IMR-90 (cell line): ENCODE results near the gene EHBP1. TPM values are rescaled to one million over a fixed set of nuclear protein-coding genes. Genes with fewer than 3 reads are reported as not detected.

ENCODE experiments used
- ATAC-seq: fragments of 200-7000 bp; cut with Tn5 transposase; 2 replicates; pipeline ENCODE4 v1.9.1; 2020; ENCODE audit warnings: low read depth, mild to moderate bottlenecking, moderate library complexity
- BruUV-seq: library from RNA; stranded (reverse); fragments of 400-500 nt; replicated peaks from 2 replicates; lab custom pipeline; 2021; lab: Mats Ljungman, UMichigan
- CTCF ChIA-PET: fragments of 300-600 bp; formaldehyde crosslinking; extraction: SDS; loops from one replicate; lab custom pipeline; 2021; ENCODE audit warnings: antibody characterized with exemption; lab: Yijun Ruan, JAX
- POLR2A ChIA-PET: fragments of 300-600 bp; sonication (Branson Sonifier 250); formaldehyde crosslinking; loops from one replicate; lab custom pipeline; 2022; ENCODE audit warnings: antibody characterized with exemption; ENCODE audit not compliant: unreplicated experiment; lab: Charles Lee
- DNase-seq: peaks from one replicate; pipeline ENCODE4 v3.0.0; 2013
- H2AFZ ChIP-seq: replicated peaks from 2 replicates; pipeline ENCODE3; 2013; ENCODE audit warnings: low read length, mild to moderate bottlenecking; ENCODE audit not compliant: poor library complexity
- H2AK5ac ChIP-seq: 2 replicates; pipeline ENCODE4 v1.6.1; 2013; ENCODE audit warnings: low read depth, low read length, inconsistent platforms
- H2AK9ac ChIP-seq: replicated peaks from 2 replicates; pipeline ENCODE3; 2013; ENCODE audit warnings: mild to moderate bottlenecking, low read depth, low read length, moderate library complexity; ENCODE audit not compliant: poor library complexity
- H2BK120ac ChIP-seq: 2 replicates; pipeline ENCODE4 v1.6.1; 2013; ENCODE audit warnings: low read depth, low read length, inconsistent platforms
- H2BK15ac ChIP-seq: 3 replicates; pipeline ENCODE4 v1.6.1; 2013; ENCODE audit warnings: low read depth, low read length, inconsistent platforms
- H2BK20ac ChIP-seq: 2 replicates; pipeline ENCODE4 v1.6.1; 2013; ENCODE audit warnings: low read depth, mild to moderate bottlenecking, inconsistent platforms, low read length, moderate library complexity
- H2BK5ac ChIP-seq: 2 replicates; pipeline ENCODE4 v1.6.1; 2013; ENCODE audit warnings: mild to moderate bottlenecking, low read depth, low read length, inconsistent platforms; ENCODE audit not compliant: poor library complexity, severe bottlenecking
- H3K14ac ChIP-seq: replicated peaks from 2 replicates; pipeline ENCODE4 v1.6.1; 2013; ENCODE audit warnings: low read depth, low read length, inconsistent platforms
- H3K18ac ChIP-seq: 2 replicates; pipeline ENCODE4 v1.6.1; 2013; ENCODE audit warnings: low read depth, low read length, control low read depth
- H3K23ac ChIP-seq: 2 replicates; pipeline ENCODE4 v1.6.1; 2013; ENCODE audit warnings: low read depth, low read length, inconsistent platforms
- H3K27ac ChIP-seq: 2 replicates; pipeline ENCODE4 v1.5.1; 2013; ENCODE audit warnings: mild to moderate bottlenecking, control low read depth, low read length; ENCODE audit not compliant: insufficient read depth
- H3K27me3 ChIP-seq: 2 replicates; pipeline ENCODE4 v1.6.1; 2013; ENCODE audit warnings: low read length; ENCODE audit not compliant: control insufficient read depth, insufficient read depth
- H3K36me3 ChIP-seq: 2 replicates; pipeline ENCODE4 v1.6.1; 2013; ENCODE audit warnings: low read length, mixed read lengths; ENCODE audit not compliant: control insufficient read depth, insufficient read depth
- H3K4ac ChIP-seq: 2 replicates; pipeline ENCODE4 v1.6.1; 2013; ENCODE audit warnings: low read depth, low read length, inconsistent platforms
- H3K4me1 ChIP-seq: 2 replicates; pipeline ENCODE4 v1.6.1; 2013; ENCODE audit warnings: low read length, mixed read lengths; ENCODE audit not compliant: control insufficient read depth, insufficient read depth
- H3K4me2 ChIP-seq: 2 replicates; pipeline ENCODE4 v1.6.1; 2013; ENCODE audit warnings: low read depth, mild to moderate bottlenecking, control low read depth, low read length, moderate library complexity
- H3K4me3 ChIP-seq: 2 replicates; pipeline ENCODE4 v1.5.1; 2013; ENCODE audit warnings: low read depth, mild to moderate bottlenecking, control low read depth, low read length, moderate library complexity; ENCODE audit not compliant: insufficient read depth
- H3K56ac ChIP-seq: 2 replicates; pipeline ENCODE4 v1.6.1; 2013; ENCODE audit warnings: low read length, inconsistent platforms; ENCODE audit not compliant: insufficient read depth; ENCODE audit errors: extremely low read depth
- H3K79me1 ChIP-seq, 2 experiments: 2 replicates each; pipeline ENCODE4 v1.6.1; 2013; ENCODE audit warnings: low read length in 2 of 2, inconsistent platforms in 1 of 2, low read depth in 1 of 2
- H3K9ac ChIP-seq: 2 replicates; pipeline ENCODE4 v1.6.1; 2013; ENCODE audit warnings: low read depth, low read length, control low read depth
- H3K9me1 ChIP-seq: 2 replicates; pipeline ENCODE4 v1.6.1; 2013; ENCODE audit warnings: low read length, inconsistent platforms; ENCODE audit not compliant: insufficient read depth
- H3K9me3 ChIP-seq: 2 replicates; pipeline ENCODE4 v1.6.1; 2013; ENCODE audit warnings: low read length; ENCODE audit not compliant: control insufficient read depth, insufficient read depth
- H4K20me1 ChIP-seq: 2 replicates; pipeline ENCODE4 v1.6.1; 2013; ENCODE audit warnings: low read length, inconsistent platforms; ENCODE audit not compliant: insufficient read depth
- H4K5ac ChIP-seq: 2 replicates; pipeline ENCODE4 v1.6.1; 2013; ENCODE audit warnings: mild to moderate bottlenecking, low read depth, low read length, control low read depth
- H4K8ac ChIP-seq, 2 experiments: 2 replicates each; pipeline ENCODE4 v1.6.1; 2013; ENCODE audit warnings: low read depth in 2 of 2, low read length in 2 of 2, control low read depth in 1 of 2, inconsistent platforms in 1 of 2
- H4K91ac ChIP-seq: 2 replicates; pipeline ENCODE4 v1.6.1; 2013; ENCODE audit warnings: low read depth, low read length, inconsistent platforms; ENCODE audit not compliant: insufficient read depth
- BHLHE40 ChIP-seq: fragments of 150-350 bp; IDR thresholded peaks from 2 replicates; pipeline ENCODE4 v1.6.1; 2016; ENCODE audit warnings: mild to moderate bottlenecking, low read depth, low read length
- CHD1 ChIP-seq: IDR thresholded peaks from 2 replicates; pipeline ENCODE4 v1.6.1; 2012; ENCODE audit warnings: low read depth, low read length, improper control_type of control experiment
- FOS ChIP-seq: fragments of 150-350 bp; IDR thresholded peaks from 2 replicates; pipeline ENCODE4 v1.6.1; 2016; ENCODE audit warnings: low read depth, low read length
- MAFK ChIP-seq: IDR thresholded peaks from 2 replicates; pipeline ENCODE4 v1.6.1; 2012; ENCODE audit warnings: low read depth, low read length, improper control_type of control experiment
- MAZ ChIP-seq: IDR thresholded peaks from 2 replicates; pipeline ENCODE4 v1.6.1; 2012; ENCODE audit warnings: low read depth, mild to moderate bottlenecking, low read length, improper control_type of control experiment, moderate library complexity, borderline replicate concordance
- MXI1 ChIP-seq: IDR thresholded peaks from 2 replicates; pipeline ENCODE4 v1.6.1; 2012; ENCODE audit warnings: low read depth, mild to moderate bottlenecking, low read length, moderate library complexity, borderline replicate concordance
- NFE2L2 ChIP-seq: fragments of 150-350 bp; IDR thresholded peaks from 2 replicates; pipeline ENCODE4 v1.6.1; 2016; ENCODE audit warnings: low read depth, mild to moderate bottlenecking, low read length
- RAD21 ChIP-seq: IDR thresholded peaks from 2 replicates; pipeline ENCODE4 v1.6.1; 2012; ENCODE audit warnings: low read length, improper control_type of control experiment
- WGBS, 2 experiments: methylation state at CpG; one replicate each; pipeline versions ENCODE4 v1.1.5 to v1.1.7; 2013; ENCODE audit warnings: missing lambda C conversion rate in 2 of 2; ENCODE audit not compliant: insufficient read length in 1 of 2; ENCODE audit errors: extremely low coverage in 2 of 2; 5-methylcytosine and 5-hydroxymethylcytosine counted together
- dilution Hi-C: fragments of 300-500 bp; cut with HindIII; formaldehyde crosslinking; loops from one replicate; pipeline ENCODE4 v1.14.3; 2018; ENCODE audit warnings: low sequenced_read_pairs; ENCODE audit not compliant: unreplicated experiment
- in situ Hi-C: fragments of 300-500 bp; cut with MboI; formaldehyde crosslinking; loops from 3 replicates; pipeline ENCODE4 v1.14.3; 2019; ENCODE audit warnings: low sequenced_read_pairs, inconsistent platforms, mixed read lengths
- intact Hi-C: fragments of 100-400 bp; cut with micrococcal nuclease; formaldehyde crosslinking; loops from 2 replicates; pipeline ENCODE4 v1.10.0; 2022
- polyA plus RNA-seq, 3 experiments: library from polyadenylated mRNA; depleted of rRNA; stranded (reverse); fragments of >200 nt; gene quantifications; 2 replicates each; pipeline ENCODE4 v1.2.3, GENCODE V29; 2012; ENCODE audit warnings: low replicate concordance in 1 of 3
- total RNA-seq: library from RNA; depleted of rRNA; stranded (reverse); fragments of >200 nt; gene quantifications from 2 replicates; pipeline ENCODE4 v1.2.3, GENCODE V29; 2012
- TF ChIP-seq, protein P1 (sequence below): conservative IDR thresholded peaks from 2 replicates; pipeline ENCODE4 v1.5.1; 2012; ENCODE audit warnings: mild to moderate bottlenecking, low read depth, low read length, improper control_type of control experiment

Gene EHBP1
- total and polyA plus RNA-seq, 2 of the 4 experiments (the other 2 are of a cell fraction): 28.3 to 44.4 TPM

DNA sequence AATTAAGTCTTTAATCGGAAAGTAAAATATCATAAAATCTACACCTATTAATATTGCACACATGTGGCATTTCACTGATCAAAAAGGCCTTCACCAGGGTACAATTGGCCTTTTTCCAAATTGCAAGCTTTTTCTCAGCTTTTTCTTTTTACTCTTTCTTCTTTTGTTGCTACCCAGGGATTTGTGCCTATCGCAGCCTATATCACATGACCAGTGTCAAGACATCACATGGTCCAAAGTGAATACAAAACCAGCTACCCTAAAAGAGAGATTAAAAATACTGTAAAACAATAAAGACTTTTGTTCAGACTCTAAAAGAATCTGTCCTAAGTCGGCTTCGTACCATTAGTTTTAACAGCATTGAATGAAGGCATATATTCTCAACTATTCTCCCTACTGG lies 330.1 kb downstream of the EHBP1 start:
- CTCF ChIA-PET: no interaction called here
- H3K14ac ChIP-seq: no peak overlapping the region
- DNase-seq (no peak), ATAC-seq (no peak)
- no peak overlapping the region for H3K23ac ChIP-seq
- POLR2A ChIA-PET: no interaction called here
- dilution Hi-C loops: no loop called here
- H3K79me1 ChIP-seq: no peaks in the 10 kb centered on the region; a peak in 1 of 4 replicates
- intact Hi-C loops: no loop called here
- no peak overlapping the region for H2AFZ ChIP-seq
- no peak overlapping the region for H3K4ac ChIP-seq
- H4K20me1 ChIP-seq: no peaks in the 10 kb centered on the region
- H2BK15ac ChIP-seq: no peak overlapping the region
- no peak overlapping the region for H2AK5ac ChIP-seq
- H3K36me3 ChIP-seq: no peaks in the 10 kb centered on the region
- peaks cover 3% of the 10 kb centered on the region; the same call in 1 of the 2 replicates for H3K9me1 ChIP-seq
- H3K56ac ChIP-seq: no peak overlapping the region
- no peak overlapping the region for H2BK5ac ChIP-seq
- BruUV-seq: no TSS peak
- H2AK9ac ChIP-seq: no peak overlapping the region
- H3K9ac ChIP-seq: no peak overlapping the region
- no peak overlapping the region for H3K18ac ChIP-seq
- H2BK20ac ChIP-seq: no peak overlapping the region
- H3K4me2 ChIP-seq: no peak overlapping the region
- in situ Hi-C loops: loop anchor here (25.0 kb wide), 1 partner anchor 573 kb away; no protein-coding TSS in a partner anchor
- 100% methylated on average over 1 of the region's 4 CpGs; no CpG with 5 or more reads in 1 of the 2 experiments for WGBS, 2 experiments
- H4K8ac ChIP-seq: no peak overlapping the region
- no peaks in the 10 kb centered on the region for H3K27me3 ChIP-seq
- H3K27ac ChIP-seq: no peak overlapping the region
- no peaks in the 10 kb centered on the region for H3K4me1 ChIP-seq
- H2BK120ac ChIP-seq: no peak overlapping the region
- no peaks in the 10 kb centered on the region for H3K9me3 ChIP-seq
- no peak overlapping the region for H4K5ac ChIP-seq
- H4K91ac ChIP-seq: no peak overlapping the region
- no peak overlapping the region for H3K4me3 ChIP-seq
- no peak for TF ChIP-seq BHLHE40
- TF ChIP-seq NFE2L2: no peak
- no peak for TF ChIP-seq MAFK
- TF ChIP-seq MXI1: no peak
- TF ChIP-seq RAD21: no peak
- TF ChIP-seq MAZ: no peak
- no peak for TF ChIP-seq CHD1
- TF ChIP-seq, protein P1, sequence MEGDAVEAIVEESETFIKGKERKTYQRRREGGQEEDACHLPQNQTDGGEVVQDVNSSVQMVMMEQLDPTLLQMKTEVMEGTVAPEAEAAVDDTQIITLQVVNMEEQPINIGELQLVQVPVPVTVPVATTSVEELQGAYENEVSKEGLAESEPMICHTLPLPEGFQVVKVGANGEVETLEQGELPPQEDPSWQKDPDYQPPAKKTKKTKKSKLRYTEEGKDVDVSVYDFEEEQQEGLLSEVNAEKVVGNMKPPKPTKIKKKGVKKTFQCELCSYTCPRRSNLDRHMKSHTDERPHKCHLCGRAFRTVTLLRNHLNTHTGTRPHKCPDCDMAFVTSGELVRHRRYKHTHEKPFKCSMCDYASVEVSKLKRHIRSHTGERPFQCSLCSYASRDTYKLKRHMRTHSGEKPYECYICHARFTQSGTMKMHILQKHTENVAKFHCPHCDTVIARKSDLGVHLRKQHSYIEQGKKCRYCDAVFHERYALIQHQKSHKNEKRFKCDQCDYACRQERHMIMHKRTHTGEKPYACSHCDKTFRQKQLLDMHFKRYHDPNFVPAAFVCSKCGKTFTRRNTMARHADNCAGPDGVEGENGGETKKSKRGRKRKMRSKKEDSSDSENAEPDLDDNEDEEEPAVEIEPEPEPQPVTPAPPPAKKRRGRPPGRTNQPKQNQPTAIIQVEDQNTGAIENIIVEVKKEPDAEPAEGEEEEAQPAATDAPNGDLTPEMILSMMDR: no peak
- no peak for TF ChIP-seq FOS
